Heart right ventricle (tissue), 16 donors: ENCODE data around the gene P4HA2. TPM values are rescaled to one million over a fixed set of nuclear protein-coding genes. Genes with fewer than 3 reads are reported as not detected.

Experiments
- ATAC-seq, 8 donors: fragments of 200-7000 bp; cut with Tn5 transposase; one replicate each; pipeline ENCODE4 v1.9.1; 2020; ENCODE audit warnings: mild to moderate bottlenecking in 8 of 8, moderate library complexity in 8 of 8, moderate number of reproducible peaks in 1 of 8
- DNase-seq, 2 donors: peaks; one replicate each; pipeline ENCODE4 v3.0.0-alpha.2; 2020
- H3K27ac ChIP-seq, 10 donors: fragments of 200-600 bp; sonication (generic) in 2 of 10; one replicate each; pipeline versions ENCODE4 v1.5.0 to v1.8.0; 2020 to 2022; ENCODE audit warnings: mild to moderate bottlenecking in 3 of 10
- H3K27me3 ChIP-seq, 7 donors: fragments of 200-600 bp; one replicate each; pipeline ENCODE4 v1.8.0; 2021 to 2022; ENCODE audit warnings: mild to moderate bottlenecking in 2 of 7
- H3K36me3 ChIP-seq, 9 donors: fragments of 200-600 bp; sonication (generic) in 1 of 9; one replicate each; pipeline versions ENCODE4 v1.5.0 to v1.8.0; 2020 to 2022; ENCODE audit warnings: mild to moderate bottlenecking in 2 of 9
- H3K4me1 ChIP-seq, 9 donors: fragments of 200-600 bp; sonication (generic) in 1 of 9; one replicate each; pipeline versions ENCODE4 v1.5.0 to v1.8.0; 2020 to 2022; ENCODE audit warnings: mild to moderate bottlenecking in 4 of 9
- H3K4me3 ChIP-seq, 10 donors: fragments of 200-600 bp; sonication (generic) in 2 of 10; one replicate each; pipeline versions ENCODE4 v1.5.0 to v1.8.0; 2020 to 2022; ENCODE audit warnings: mild to moderate bottlenecking in 7 of 10, moderate library complexity in 2 of 10
- H3K9me3 ChIP-seq, 11 donors: fragments of 200-600 bp in 10 of 11; sonication (generic) in 2 of 11; one replicate each; pipeline versions ENCODE4 v1.5.0 to v1.8.0; 2013 to 2022; ENCODE audit warnings: mild to moderate bottlenecking in 2 of 11, control low read depth in 1 of 11, moderate library complexity in 1 of 11
- WGBS, 2 donors: extraction: QIAGEN DNeasy Blood & Tissue Kit; methylation state at CpG; one replicate each; pipeline ENCODE4 v1.1.7; 2013; ENCODE audit warnings: inconsistent platforms in 1 of 2; 5-methylcytosine and 5-hydroxymethylcytosine counted together
- intact Hi-C, 10 donors: fragments of 100-400 bp; cut with DNase I; formaldehyde crosslinking; loops; one replicate each; pipeline versions ENCODE4 v1.11.1 to v1.14.2; 2022
- polyA plus RNA-seq, 2 donors: library from polyadenylated mRNA; stranded (reverse); fragments of 200-250 nt; gene quantifications; one replicate each; pipeline ENCODE4 v1.2.3, GENCODE V29; 2013
- total RNA-seq, 10 donors: library from RNA; stranded (reverse); fragmentation: NEBNext Ultra II Directional in 3 of 10; extraction: Animal tissue kit (Norgen Biotek cat#: 25700) in 3 of 10; gene quantifications; one replicate each; pipeline versions ENCODE4 v1.2.1 to v1.2.4, GENCODE V29; 2021 to 2023
- TF ChIP-seq, protein P1 (sequence below), 9 donors: fragments of 200-600 bp; sonication (generic) in 2 of 9; IDR thresholded peaks; one replicate each; pipeline versions ENCODE4 v1.5.0 to v1.8.0; 2021 to 2022; ENCODE audit warnings: antibody characterized with exemption in 9 of 9, mild to moderate bottlenecking in 5 of 9, moderate library complexity in 1 of 9
- donor health status: Arrhythmogenic right ventricular cardiomyopathy.
- donor health status: ischemic (EF 13 %, LVEDD 7.1; RV severe dilation, severe dysfunction).
- donor health status: healthy with polysubstance abuse.
- donor health status: DM: no; HTN: yes; CAD: no.
- donor health status: DM: no; HTN: no; CAD: no.
- donor health status: ischemic (EF 25% LVEDD 6.9; RV normal size, moderate dysfunction).
- donor health status: ischemic (EF 25% LVEDD 5.7; RV mildly dilated, moderate dysfunction).
- donor health status: healthy.
- donor health status: DM: yes; HTN: yes; CAD: no.
- donor health status: Ischemic cardiomyopathy.
- donor health status: ischemic (EF 35%, LVEDD 5.7; RV mildly dilated, moderate dysfunction).
- donor health status: nonischemic (EF 11% LVEDD 7.7; RV severe dilation, severe dysfunction).
- donor health status: DM: yes; HTN: yes; CAD: no.
- donor health status: PGD.
- donor health status: ischemic (EF 29% LVEDD 5.4; RV normal size, mild dysfunction).
- donor health status: nonischemic (EF 23%, LVEDD 6.1; RV moderate dilation, normal function).

Gene P4HA2
- total and polyA plus RNA-seq, 12 donors, result 27.2 to 97.0 (median 52.4) TPM

GRCh38 chr5:132203916-132204315 is 23.7 kb downstream of the P4HA2 start:
- WGBS, 2 donors, result 96 to 100% methylated on average over 6 of the region's 6 CpGs
- no peaks in the 10 kb centered on the region for H3K9me3 ChIP-seq
- peak overlapping the region in 7 of 10 donors; percentile 12 to 71 (median 52) for H3K27ac ChIP-seq
- peaks cover 0 to 97% (median 27%) of the 10 kb centered on the region in 9 donors for H3K36me3 ChIP-seq
- DNase-seq (no peak), ATAC-seq (no peak)
- no peak overlapping the region for H3K4me3 ChIP-seq
- no peaks in the 10 kb centered on the region for H3K27me3 ChIP-seq
- H3K4me1 ChIP-seq, result peaks cover 23 to 54% (median 35%) of the 10 kb centered on the region in 9 donors
- TF ChIP-seq, protein P1, sequence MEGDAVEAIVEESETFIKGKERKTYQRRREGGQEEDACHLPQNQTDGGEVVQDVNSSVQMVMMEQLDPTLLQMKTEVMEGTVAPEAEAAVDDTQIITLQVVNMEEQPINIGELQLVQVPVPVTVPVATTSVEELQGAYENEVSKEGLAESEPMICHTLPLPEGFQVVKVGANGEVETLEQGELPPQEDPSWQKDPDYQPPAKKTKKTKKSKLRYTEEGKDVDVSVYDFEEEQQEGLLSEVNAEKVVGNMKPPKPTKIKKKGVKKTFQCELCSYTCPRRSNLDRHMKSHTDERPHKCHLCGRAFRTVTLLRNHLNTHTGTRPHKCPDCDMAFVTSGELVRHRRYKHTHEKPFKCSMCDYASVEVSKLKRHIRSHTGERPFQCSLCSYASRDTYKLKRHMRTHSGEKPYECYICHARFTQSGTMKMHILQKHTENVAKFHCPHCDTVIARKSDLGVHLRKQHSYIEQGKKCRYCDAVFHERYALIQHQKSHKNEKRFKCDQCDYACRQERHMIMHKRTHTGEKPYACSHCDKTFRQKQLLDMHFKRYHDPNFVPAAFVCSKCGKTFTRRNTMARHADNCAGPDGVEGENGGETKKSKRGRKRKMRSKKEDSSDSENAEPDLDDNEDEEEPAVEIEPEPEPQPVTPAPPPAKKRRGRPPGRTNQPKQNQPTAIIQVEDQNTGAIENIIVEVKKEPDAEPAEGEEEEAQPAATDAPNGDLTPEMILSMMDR (IDR thresholded peaks at IDR 0.05), result no peak
- intact Hi-C loops, result no loop called here

DNA sequence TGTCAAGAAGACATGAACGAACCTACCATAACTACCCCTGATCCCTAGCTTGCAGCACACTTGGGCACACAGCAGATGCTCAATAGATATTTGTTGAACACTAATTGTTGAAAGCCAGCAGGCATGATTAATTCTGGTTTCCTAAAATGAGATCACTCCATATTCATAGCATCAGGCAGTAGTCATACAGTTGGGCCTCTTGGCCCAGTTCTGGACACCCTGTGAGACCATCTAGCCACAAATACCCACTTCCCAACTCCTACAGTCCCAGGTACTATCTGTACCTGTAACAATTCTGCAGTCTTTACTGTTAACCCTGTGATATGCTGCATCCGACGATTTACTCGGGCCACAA is 24.2 kb downstream of the P4HA2 start:
- ATAC-seq (peak in 3 of 8 donors; percentile 32 to 50 (median 45)), DNase-seq (no peak)
- intact Hi-C loops, result no loop called here
- WGBS, 2 donors, result 86 to 91% methylated on average over 4 of the region's 4 CpGs
- no peak overlapping the region for H3K4me3 ChIP-seq
- TF ChIP-seq, protein P1 (IDR thresholded peaks at IDR 0.05), result no peak
- peaks cover 23 to 54% (median 35%) of the 10 kb centered on the region in 9 donors for H3K4me1 ChIP-seq
- no peaks in the 10 kb centered on the region for H3K9me3 ChIP-seq
- no peaks in the 10 kb centered on the region for H3K27me3 ChIP-seq
- H3K36me3 ChIP-seq, result peaks cover 0 to 97% (median 28%) of the 10 kb centered on the region in 9 donors
- peak overlapping the region in 7 of 10 donors; percentile 12 to 71 (median 52) for H3K27ac ChIP-seq

GRCh38 chr5:132202711-132203463 is 24.8 kb downstream of the P4HA2 start:
- WGBS, 2 donors, result 95 to 100% methylated on average over 2 of the region's 2 CpGs
- no peak for DNase-seq
- ATAC-seq, result no peak
- H3K9me3 ChIP-seq, result no peaks in the 10 kb centered on the region
- TF ChIP-seq, protein P1 (IDR thresholded peaks at IDR 0.05), result no peak
- H3K4me3 ChIP-seq, result no peak overlapping the region
- intact Hi-C loops, result no loop called here
- peak overlapping the region in 7 of 10 donors; percentile 12 to 71 (median 52) for H3K27ac ChIP-seq
- H3K36me3 ChIP-seq, result peaks cover 0 to 100% (median 33%) of the 10 kb centered on the region in 9 donors
- no peaks in the 10 kb centered on the region for H3K27me3 ChIP-seq
- H3K4me1 ChIP-seq, result peaks cover 23 to 53% (median 35%) of the 10 kb centered on the region in 9 donors

- DNase-seq (no peak), ATAC-seq (no peak)
- Histone ChIP-seq H3K27ac (no peak overlapping the region), H3K9me3 (no peaks in the 10 kb centered on the region), H3K4me1 (peaks cover 3 to 22% (median 10%) of the 10 kb centered on the region in 9 donors), H3K4me3 (no peak overlapping the region), H3K27me3 (no peaks in the 10 kb centered on the region), H3K36me3 (peaks cover 0 to 100% (median 38%) of the 10 kb centered on the region in 9 donors)
- WGBS, 2 donors, result 83 to 85% methylated on average over 5 of the region's 5 CpGs
- TF ChIP-seq, protein P1 (IDR thresholded peaks at IDR 0.05), result no peak
- intact Hi-C loops, result loop anchor here in 2 of 10 donors (10.0 kb wide), 1 partner anchor 134 kb away; the partner anchor contains the start of gene IL3 (in 2 of the 2)
Observed at GRCh38 chr5:132199116-132199680, 28.5 kb downstream of the P4HA2 start.
